GM10847 (cell line): ENCODE measurements around the gene MYO3B.

Experiments used
- POLR2A ChIP-seq: IDR thresholded peaks from 2 replicates; pipeline ENCODE4 v1.6.1; 2011; ENCODE audit not compliant: insufficient read length; ENCODE audit errors: extremely low read depth

Gene MYO3B

GRCh38 chr2:170434900-170435621, 257.1 kb downstream of the MYO3B start:
- TF ChIP-seq POLR2A, result no peak

- TF ChIP-seq POLR2A, result no peak
These were observed 258.4 kb downstream of the MYO3B start for GRCh38 chr2:170436077-170436943.

- TF ChIP-seq POLR2A, result no peak
These were observed 268.1 kb downstream of the MYO3B start for GRCh38 chr2:170446078-170446477.

GRCh38 chr2:170449034-170449433, 271.1 kb downstream of the MYO3B start:
- no peak for TF ChIP-seq POLR2A

- TF ChIP-seq POLR2A, result no peak
These were observed 276.8 kb downstream of the MYO3B start for GRCh38 chr2:170454471-170455372.

- TF ChIP-seq POLR2A, result no peak
These were observed 277.9 kb downstream of the MYO3B start for GRCh38 chr2:170455617-170456426.

- TF ChIP-seq POLR2A, result no peak
These were observed 279.0 kb downstream of the MYO3B start for GRCh38 chr2:170456914-170457313.

GRCh38 chr2:170457742-170458141, 279.8 kb downstream of the MYO3B start:
- TF ChIP-seq POLR2A, result no peak

GRCh38 chr2:170461889-170462288, 283.9 kb downstream of the MYO3B start:
- TF ChIP-seq POLR2A, result no peak

GRCh38 chr2:170462433-170463205, 284.7 kb downstream of the MYO3B start:
- no peak for TF ChIP-seq POLR2A

- TF ChIP-seq POLR2A, result no peak
These were observed 285.2 kb downstream of the MYO3B start for GRCh38 chr2:170463206-170463537.

- TF ChIP-seq POLR2A, result no peak
These were observed 286.3 kb downstream of the MYO3B start for GRCh38 chr2:170464268-170464667.

GRCh38 chr2:170465241-170465640, 287.3 kb downstream of the MYO3B start:
- no peak for TF ChIP-seq POLR2A

- no peak for TF ChIP-seq POLR2A
These were observed 288.7 kb downstream of the MYO3B start for GRCh38 chr2:170466632-170467031.
